ENCODE results near the gene RAB26. TPM values are rescaled to one million over a fixed set of nuclear protein-coding genes. Genes with fewer than 3 reads are reported as not detected.
"Not testable (repeated sequence)": the region's sequence is repeated elsewhere in the genome, so short reads cannot be mapped to it uniquely, and the experiment has no call there.

RAB26 gene
- total RNA-seq, 1 experiment from 2014 or later = 1.0 TPM

DNA sequence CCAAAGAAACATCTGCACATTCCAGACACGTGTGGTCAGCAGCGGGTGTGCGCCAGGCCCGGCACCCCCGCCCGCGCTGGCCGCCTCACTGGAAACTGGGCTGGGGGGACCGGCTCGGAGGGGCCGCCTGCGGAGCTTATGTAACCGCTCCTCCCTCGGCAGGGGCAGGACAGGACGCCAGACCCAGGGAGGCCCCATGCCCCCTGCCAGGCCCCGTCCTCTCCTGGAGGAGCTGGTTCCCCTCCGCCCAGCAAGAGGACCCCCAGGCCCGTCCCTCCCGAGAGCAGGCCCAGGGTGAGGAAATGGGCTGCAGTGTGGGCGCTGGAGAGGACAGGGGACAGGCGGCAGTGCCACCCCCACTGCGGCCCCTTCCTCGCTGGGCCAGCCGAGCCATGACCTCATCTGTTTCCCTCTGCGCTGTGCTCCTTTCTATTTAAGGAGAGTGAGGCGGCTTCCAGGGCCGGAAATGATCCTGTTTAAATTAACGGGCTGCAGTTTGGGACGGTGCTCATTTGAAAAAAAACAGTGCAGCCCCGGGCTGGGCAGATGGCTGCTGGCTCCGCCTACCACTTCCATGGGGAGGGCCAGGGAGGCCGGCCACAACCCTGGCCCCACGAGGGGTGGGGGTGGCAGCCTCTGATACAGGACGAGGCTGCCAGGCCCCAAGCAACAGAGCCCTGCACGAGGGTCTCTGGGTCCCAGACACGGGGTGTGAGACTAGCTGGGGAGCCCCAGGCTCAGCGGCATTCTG is 23.6 kb upstream of the RAB26 start:
- DNase-seq (ENCODE audit: unreplicated experiment) = peak; percentile 75
- Mint-ChIP-seq H3K27ac (ENCODE audit: low read depth, unreplicated experiment) (peak overlapping the region; percentile 79), H3K4me1 (ENCODE audit: insufficient read depth, unreplicated experiment) (peaks cover 31% of the 10 kb centered on the region), H3K4me3 (ENCODE audit: unreplicated experiment) (peak overlapping the region; percentile 60)
- BruUV-seq (replicated peaks) = TSS peak; percentile 82
- H3K9me3 Mint-ChIP-seq (ENCODE audit: unreplicated experiment); H3K36me3 Mint-ChIP-seq (ENCODE audit: insufficient read depth, unreplicated experiment); H3K27me3 Mint-ChIP-seq (ENCODE audit: insufficient read depth, unreplicated experiment); intact Hi-C loops (cut with micrococcal nuclease): not testable (repeated sequence)
- POLR2A ChIA-PET = interaction anchor here (1.1 to 3.2 kb wide), 3 partner anchors 29 to 117 kb away, joined by 5 to 12 read pairs (median 7); partner anchors contain the start of gene TRAF7
- CTCF ChIA-PET = interaction anchor here (0.6 to 1.0 kb wide), 4 partner anchors 15 to 113 kb away, joined by 3 read pairs; no protein-coding TSS in a partner anchor

DNA sequence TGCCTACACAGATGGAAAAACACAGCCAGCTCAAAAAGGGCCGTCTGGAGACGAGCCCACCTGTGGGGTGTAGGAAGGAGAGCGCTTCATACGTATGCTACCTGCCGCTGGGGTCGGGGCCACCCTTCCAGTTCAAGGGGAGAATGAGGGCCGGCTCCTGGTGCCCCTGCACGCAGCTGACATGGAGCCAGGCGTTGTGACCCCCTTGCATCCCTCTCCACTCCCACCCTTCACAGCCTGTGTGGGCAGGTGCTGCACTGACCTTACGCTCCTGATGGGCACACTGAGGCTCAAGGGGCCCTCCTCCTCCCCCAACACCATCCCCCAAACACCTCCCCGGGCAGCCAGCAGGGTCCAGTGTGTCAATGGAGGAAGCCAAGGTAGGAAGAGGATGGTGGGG is 22.8 kb upstream of the RAB26 start:
- intact Hi-C loops (cut with micrococcal nuclease); H3K9me3 Mint-ChIP-seq (ENCODE audit: unreplicated experiment); DNase-seq (ENCODE audit: unreplicated experiment); H3K36me3 Mint-ChIP-seq (ENCODE audit: insufficient read depth, unreplicated experiment); BruUV-seq (replicated peaks); H3K27me3 Mint-ChIP-seq (ENCODE audit: insufficient read depth, unreplicated experiment): not testable (repeated sequence)
- ChIA-PET CTCF (interaction anchor here (0.6 kb wide), 1 partner anchor 14 kb away, joined by 3 read pairs; no protein-coding TSS in a partner anchor), POLR2A (interaction anchor here (0.8 to 3.2 kb wide), 3 partner anchors 29 to 118 kb away, joined by 3 to 12 read pairs (median 7); partner anchors contain the start of gene TRAF7)
- H3K4me3 Mint-ChIP-seq (ENCODE audit: unreplicated experiment) = peak overlapping the region; percentile 60
- peaks cover 26% of the 10 kb centered on the region for H3K4me1 Mint-ChIP-seq (ENCODE audit: insufficient read depth, unreplicated experiment)
- H3K27ac Mint-ChIP-seq (ENCODE audit: low read depth, unreplicated experiment) = peak overlapping the region; percentile 39

DNA sequence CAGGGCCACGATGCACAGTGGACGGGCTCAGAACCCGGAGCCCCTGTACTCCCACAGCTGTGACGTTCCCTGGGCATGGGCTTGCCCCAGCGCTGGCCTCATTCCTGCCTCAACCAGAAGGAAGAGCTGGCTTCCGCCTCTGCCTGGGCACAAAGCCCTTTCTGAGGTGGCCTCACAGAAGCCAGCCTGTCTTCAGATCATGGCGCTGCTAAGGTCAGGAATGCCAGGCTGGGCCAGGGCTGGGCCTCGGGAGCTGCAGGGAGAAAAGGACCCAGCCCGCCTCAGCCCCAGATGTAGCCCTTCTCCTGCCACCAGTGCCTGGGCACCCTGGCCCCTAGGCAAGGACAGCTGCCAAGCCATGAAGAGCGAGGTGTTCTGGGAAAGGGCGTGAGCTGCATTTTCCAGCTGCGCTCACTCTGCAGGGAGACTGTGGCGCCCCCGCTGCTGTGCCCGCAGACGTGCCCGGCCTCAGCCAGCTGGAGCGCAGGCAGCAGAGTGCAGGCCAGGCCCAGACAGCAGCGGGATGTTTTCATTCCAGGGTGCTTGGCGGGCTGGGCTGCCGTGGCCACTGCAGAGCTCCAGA is 22.2 kb upstream of the RAB26 start:
- H3K9me3 Mint-ChIP-seq (ENCODE audit: unreplicated experiment); DNase-seq (ENCODE audit: unreplicated experiment); BruUV-seq (replicated peaks); intact Hi-C loops (cut with micrococcal nuclease); H3K27me3 Mint-ChIP-seq (ENCODE audit: insufficient read depth, unreplicated experiment); H3K4me3 Mint-ChIP-seq (ENCODE audit: unreplicated experiment); H3K36me3 Mint-ChIP-seq (ENCODE audit: insufficient read depth, unreplicated experiment): not testable (repeated sequence)
- POLR2A ChIA-PET = interaction anchor here (0.8 to 3.2 kb wide), 2 partner anchors 28 to 118 kb away, joined by 3 to 12 read pairs; partner anchors contain the start of gene TRAF7
- CTCF ChIA-PET = interaction anchor here (0.6 kb wide), 2 partner anchors 10 to 32 kb away, joined by 3 to 5 read pairs; partner anchors contain the start of gene PKD1
- Mint-ChIP-seq H3K4me1 (ENCODE audit: insufficient read depth, unreplicated experiment) (peaks cover 21% of the 10 kb centered on the region), H3K27ac (ENCODE audit: low read depth, unreplicated experiment) (peak overlapping the region; percentile 39)

DNA sequence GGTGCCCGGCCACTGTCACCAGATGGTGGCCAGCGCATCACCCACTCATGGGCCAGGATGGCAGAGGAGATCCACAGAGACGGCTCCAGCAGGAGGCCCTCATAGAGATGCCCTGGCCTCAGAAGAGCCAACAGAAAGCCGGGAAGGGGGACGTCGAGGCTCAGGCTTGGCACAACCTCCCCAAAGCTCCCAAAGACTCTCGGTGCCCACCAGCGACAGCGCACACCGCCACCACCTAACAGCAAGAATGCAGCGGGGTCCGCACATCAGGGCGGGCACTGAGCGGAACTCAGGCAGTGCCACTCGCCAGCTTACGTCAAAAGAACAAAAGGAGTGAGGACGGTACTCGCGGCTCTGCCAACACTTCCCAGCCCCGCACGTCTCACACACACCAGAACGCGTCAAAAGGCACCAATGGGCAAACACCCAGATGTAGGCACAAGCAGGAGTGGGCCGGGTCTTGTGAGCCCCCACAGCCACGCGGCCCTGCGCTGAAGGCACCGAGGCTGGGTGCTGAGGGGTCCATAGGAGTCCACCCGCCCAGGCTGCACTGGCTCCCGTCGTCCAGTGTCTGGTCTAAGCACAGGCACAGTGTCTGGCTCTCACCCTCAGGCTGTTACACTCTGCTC is 21.4 kb upstream of the RAB26 start:
- POLR2A ChIA-PET = interaction anchor here (3.2 kb wide), 1 partner anchor 27 kb away, joined by 12 read pairs; the partner anchor contains the start of gene TRAF7
- BruUV-seq (replicated peaks); H3K36me3 Mint-ChIP-seq (ENCODE audit: insufficient read depth, unreplicated experiment); H3K9me3 Mint-ChIP-seq (ENCODE audit: unreplicated experiment); DNase-seq (ENCODE audit: unreplicated experiment); H3K27me3 Mint-ChIP-seq (ENCODE audit: insufficient read depth, unreplicated experiment); intact Hi-C loops (cut with micrococcal nuclease); H3K4me3 Mint-ChIP-seq (ENCODE audit: unreplicated experiment): not testable (repeated sequence)
- Mint-ChIP-seq H3K4me1 (ENCODE audit: insufficient read depth, unreplicated experiment) (peaks cover 21% of the 10 kb centered on the region), H3K27ac (ENCODE audit: low read depth, unreplicated experiment) (peak overlapping the region; percentile 39)
- CTCF ChIA-PET = interaction anchor here (0.6 to 0.7 kb wide), 4 partner anchors 9 to 80 kb away, joined by 3 to 5 read pairs (median 3); partner anchors contain the start of gene PKD1

DNA sequence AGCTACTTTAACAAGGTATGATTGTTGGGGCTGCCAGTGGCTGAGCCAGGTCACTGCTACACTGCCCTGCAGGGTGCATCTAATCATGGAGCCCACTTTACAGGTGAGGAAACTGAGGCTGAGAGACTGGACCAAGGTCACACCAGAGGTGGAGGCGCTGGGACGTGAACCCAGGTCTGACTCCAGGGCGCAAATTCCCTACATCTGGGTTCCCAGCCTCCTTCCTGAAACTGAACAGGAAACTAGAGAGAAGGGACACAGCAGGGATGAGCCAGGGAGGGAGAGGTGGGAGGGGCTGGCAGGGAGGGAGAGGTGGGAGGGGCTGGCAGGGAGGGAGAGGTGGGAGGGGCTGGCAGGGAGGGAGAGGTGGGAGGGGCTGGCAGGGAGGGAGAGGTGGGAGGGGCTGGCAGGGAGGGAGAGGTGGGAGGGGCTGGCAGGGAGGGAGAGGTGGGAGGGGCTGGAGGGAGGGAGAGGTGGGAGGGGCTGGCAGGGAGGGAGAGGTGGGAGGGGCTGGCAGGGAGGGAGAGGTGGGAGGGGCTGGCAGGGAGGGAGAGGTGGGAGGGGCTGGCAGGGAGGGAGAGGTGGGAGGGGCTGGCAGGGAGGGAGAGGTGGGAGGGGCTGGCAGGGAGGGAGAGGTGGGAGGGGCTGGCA is 20.7 kb upstream of the RAB26 start:
- BruUV-seq (replicated peaks); H3K36me3 Mint-ChIP-seq (ENCODE audit: insufficient read depth, unreplicated experiment); intact Hi-C loops (cut with micrococcal nuclease); POLR2A ChIA-PET; H3K9me3 Mint-ChIP-seq (ENCODE audit: unreplicated experiment); H3K27me3 Mint-ChIP-seq (ENCODE audit: insufficient read depth, unreplicated experiment); H3K4me3 Mint-ChIP-seq (ENCODE audit: unreplicated experiment): not testable (repeated sequence)
- Mint-ChIP-seq H3K4me1 (ENCODE audit: insufficient read depth, unreplicated experiment) (peaks cover 21% of the 10 kb centered on the region), H3K27ac (ENCODE audit: low read depth, unreplicated experiment) (peak overlapping the region; percentile 75)
- CTCF ChIA-PET = interaction anchor here (0.6 to 0.7 kb wide), 2 partner anchors 14 to 81 kb away, joined by 3 read pairs; no protein-coding TSS in a partner anchor
- DNase-seq (ENCODE audit: unreplicated experiment) = peak; percentile 64

DNA sequence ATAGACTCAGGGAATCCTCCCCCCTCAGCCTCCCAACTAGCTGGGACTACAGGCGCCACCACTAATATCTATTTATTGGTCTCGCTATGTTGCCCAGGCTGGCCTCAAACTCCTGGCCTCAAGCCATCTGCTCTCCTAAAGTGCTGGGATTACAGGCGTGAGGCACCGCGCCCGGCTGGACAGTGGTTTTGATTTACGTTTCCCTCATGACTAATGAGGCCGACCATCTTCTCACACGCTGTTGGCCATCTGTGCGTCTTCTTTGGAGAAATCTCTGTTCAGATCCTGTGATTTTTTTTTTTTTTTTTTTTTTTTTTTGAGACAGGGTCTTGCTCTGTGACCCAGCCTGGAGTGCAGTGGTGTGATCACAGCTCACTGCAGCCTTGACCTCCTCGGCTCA is 19.2 kb upstream of the RAB26 start:
- H3K9me3 Mint-ChIP-seq (ENCODE audit: unreplicated experiment); H3K27me3 Mint-ChIP-seq (ENCODE audit: insufficient read depth, unreplicated experiment); CTCF ChIA-PET; intact Hi-C loops (cut with micrococcal nuclease); H3K36me3 Mint-ChIP-seq (ENCODE audit: insufficient read depth, unreplicated experiment); BruUV-seq (replicated peaks); POLR2A ChIA-PET: not testable (repeated sequence)
- peaks cover 21% of the 10 kb centered on the region for H3K4me1 Mint-ChIP-seq (ENCODE audit: insufficient read depth, unreplicated experiment)
- peak; percentile 63 for DNase-seq (ENCODE audit: unreplicated experiment)
- H3K4me3 Mint-ChIP-seq (ENCODE audit: unreplicated experiment) = peak overlapping the region; percentile 70
- H3K27ac Mint-ChIP-seq (ENCODE audit: low read depth, unreplicated experiment) = peak overlapping the region; percentile 75

DNA sequence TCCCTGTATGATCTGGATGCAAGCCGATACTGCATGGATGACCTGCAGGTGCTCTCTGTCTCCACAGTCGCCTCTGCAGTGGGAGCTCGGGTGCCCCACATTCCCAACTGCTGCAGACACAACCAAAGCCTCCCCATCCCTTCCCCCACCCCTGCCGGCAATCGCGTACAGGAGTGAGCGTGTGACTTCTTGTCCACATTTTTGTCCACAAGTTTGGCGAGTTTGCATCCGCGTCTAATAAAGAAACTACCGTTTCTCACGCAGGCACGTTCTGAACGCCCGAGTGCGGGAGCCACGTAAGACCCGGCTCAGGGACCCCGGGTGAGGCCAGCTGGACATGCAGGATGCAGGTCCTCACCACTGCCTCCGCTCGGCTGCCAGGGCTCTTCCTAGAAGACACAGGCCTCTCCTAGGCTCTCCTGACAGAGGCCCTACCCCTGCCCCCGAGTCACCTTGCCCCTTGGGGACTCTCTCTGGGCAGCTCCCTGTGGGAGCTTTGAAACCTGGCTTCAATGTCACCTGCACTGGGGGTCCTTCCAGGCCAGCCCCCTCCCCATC is 18.5 kb upstream of the RAB26 start:
- DNase-seq (ENCODE audit: unreplicated experiment); POLR2A ChIA-PET; CTCF ChIA-PET; BruUV-seq (replicated peaks); H3K27me3 Mint-ChIP-seq (ENCODE audit: insufficient read depth, unreplicated experiment); H3K9me3 Mint-ChIP-seq (ENCODE audit: unreplicated experiment); H3K4me3 Mint-ChIP-seq (ENCODE audit: unreplicated experiment); H3K36me3 Mint-ChIP-seq (ENCODE audit: insufficient read depth, unreplicated experiment); H3K27ac Mint-ChIP-seq (ENCODE audit: low read depth, unreplicated experiment); intact Hi-C loops (cut with micrococcal nuclease): not testable (repeated sequence)
- H3K4me1 Mint-ChIP-seq (ENCODE audit: insufficient read depth, unreplicated experiment) = peaks cover 20% of the 10 kb centered on the region

DNA sequence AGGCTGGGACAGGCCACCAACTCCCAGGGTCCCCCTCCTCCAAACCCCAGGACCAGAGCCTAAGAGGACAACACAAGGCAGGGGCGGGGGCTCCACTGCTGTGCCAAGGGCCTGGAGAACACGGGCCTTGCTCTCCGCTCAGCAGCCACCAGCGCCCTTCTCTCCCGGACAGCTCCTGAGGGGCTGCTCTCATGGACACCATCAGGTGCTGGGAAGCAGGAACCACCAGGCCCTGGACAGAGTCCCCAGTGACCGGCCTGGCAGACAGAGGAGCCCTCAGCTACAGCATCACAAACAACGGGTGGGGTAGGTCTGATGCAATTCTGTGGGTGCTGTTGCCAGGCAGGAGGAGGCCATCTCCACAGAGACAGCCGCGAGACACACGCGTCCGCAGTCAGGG is 14.6 kb upstream of the RAB26 start:
- DNase-seq (ENCODE audit: unreplicated experiment); POLR2A ChIA-PET; intact Hi-C loops (cut with micrococcal nuclease); H3K36me3 Mint-ChIP-seq (ENCODE audit: insufficient read depth, unreplicated experiment); H3K27ac Mint-ChIP-seq (ENCODE audit: low read depth, unreplicated experiment); CTCF ChIA-PET; H3K9me3 Mint-ChIP-seq (ENCODE audit: unreplicated experiment); H3K27me3 Mint-ChIP-seq (ENCODE audit: insufficient read depth, unreplicated experiment); H3K4me1 Mint-ChIP-seq (ENCODE audit: insufficient read depth, unreplicated experiment): not testable (repeated sequence)
- TSS peak; percentile 20 for BruUV-seq (replicated peaks)
- peak overlapping the region; percentile 55 for H3K4me3 Mint-ChIP-seq (ENCODE audit: unreplicated experiment)

Data from MCF 10A (cell line).